Tibial nerve (tissue), 4 donors: Measurements from ENCODE around the gene POU6F1. TPM values are rescaled to one million over a fixed set of nuclear protein-coding genes. Genes with fewer than 3 reads are reported as not detected.
A peak's percentile ranks its signal among the peaks of the same experiment; 100 is the strongest.
"Not testable (repeated sequence)": the region's sequence is repeated elsewhere in the genome, so short reads cannot be mapped to it uniquely, and the experiment has no call there.

Experiments used
- DNase-seq, 2 donors: peaks; one replicate each; pipeline ENCODE4 v3.0.0-alpha.2; 2019; ENCODE audit warnings: low spot score in 2 of 2
- H3K27ac ChIP-seq, 4 donors: fragments of 200-600 bp; sonication (generic) in 3 of 4; one replicate each; pipeline ENCODE4 v1.5.1; 2017 to 2019; ENCODE audit warnings: mild to moderate bottlenecking in 1 of 4
- H3K27me3 ChIP-seq, 2 donors: fragments of 200-600 bp; sonication (generic) in 1 of 2; one replicate each; pipeline versions ENCODE4 v1.5.1 to v1.6.0; 2017 to 2019
- H3K36me3 ChIP-seq, 3 donors: fragments of 200-600 bp; sonication (generic); one replicate each; pipeline ENCODE4 v1.5.1; 2018 to 2019
- H3K4me1 ChIP-seq, 4 donors: fragments of 200-600 bp; sonication (generic) in 3 of 4; one replicate each; pipeline ENCODE4 v1.5.1; 2017 to 2019
- H3K4me3 ChIP-seq, 4 donors: fragments of 200-600 bp; sonication (generic) in 3 of 4; one replicate each; pipeline ENCODE4 v1.5.1; 2017 to 2019; ENCODE audit warnings: mild to moderate bottlenecking in 1 of 4, moderate library complexity in 1 of 4
- H3K9me3 ChIP-seq, 4 donors: fragments of 200-600 bp; sonication (generic) in 3 of 4; one replicate each; pipeline ENCODE4 v1.5.1; 2017 to 2019
- CTCF ChIP-seq, 5 experiments: fragments of 200-600 bp in 3 of 5; fragments of 450-650 bp in 2 of 5; sonication (generic) in 3 of 5; IDR thresholded peaks; one replicate each; pipeline ENCODE4 v1.5.1; 2016 to 2019; ENCODE audit warnings: antibody characterized with exemption in 5 of 5, mild to moderate bottlenecking in 3 of 5, moderate library complexity in 2 of 5
- EP300 ChIP-seq, 2 donors: sonication (generic); formaldehyde crosslinking; IDR thresholded peaks; one replicate each; pipeline ENCODE4 v1.6.1; 2017; ENCODE audit warnings: antibody characterized with exemption in 2 of 2, mild to moderate bottlenecking in 1 of 2
- POLR2A ChIP-seq, 2 donors: fragments of 450-650 bp; IDR thresholded peaks; one replicate each; pipeline ENCODE4 v1.6.1; 2017; ENCODE audit warnings: antibody characterized with exemption in 2 of 2, mild to moderate bottlenecking in 2 of 2, moderate library complexity in 2 of 2
- WGBS, 2 donors: methylation state at CpG; one replicate each; pipeline ENCODE4 v1.1.5; 2018; 5-methylcytosine and 5-hydroxymethylcytosine counted together
- total RNA-seq, 4 donors: library from RNA; depleted of rRNA; stranded (reverse); fragments of >200 nt; gene quantifications; one replicate each; pipeline ENCODE4 v1.1.0, GENCODE V29; 2016

POU6F1 gene
- total RNA-seq, 4 donors from 2014 or later: 14.4 to 27.5 (median 21.9) TPM

GRCh38 chr12:51262758-51263177 is 44.9 kb upstream of the POU6F1 start:
- WGBS, 2 donors: 28 to 34% methylated on average over 7 of the region's 7 CpGs
- Histone ChIP-seq H3K27ac (no peak overlapping the region), H3K4me1 (no peaks in the 10 kb centered on the region), H3K36me3 (no peaks in the 10 kb centered on the region), H3K4me3 (no peak overlapping the region), H3K27me3 (no peaks in the 10 kb centered on the region), H3K9me3 (no peaks in the 10 kb centered on the region)
- peak in 1 of 2 donors; percentile 25 for DNase-seq
- TF ChIP-seq EP300 (IDR thresholded peaks at IDR 0.05): no peak
- peak in 1 of 5 experiments; percentile 24 for TF ChIP-seq CTCF (IDR thresholded peaks at IDR 0.05)
- no peak for TF ChIP-seq POLR2A (IDR thresholded peaks at IDR 0.05)

- not testable (repeated sequence) for H3K36me3 ChIP-seq, H3K27me3 ChIP-seq, H3K4me1 ChIP-seq, H3K9me3 ChIP-seq, H3K27ac ChIP-seq, DNase-seq, H3K4me3 ChIP-seq
- 92 to 96% methylated on average over 1 of the region's 1 CpG for WGBS, 2 donors
These were observed 41.7 kb upstream of the POU6F1 start for GRCh38 chr12:51259600-51259999.

GRCh38 chr12:51254536-51254935 is 36.7 kb upstream of the POU6F1 start:
- Histone ChIP-seq H3K27ac (no peak overlapping the region), H3K27me3 (no peaks in the 10 kb centered on the region), H3K36me3 (peaks cover 0 to 3% (median 0%) of the 10 kb centered on the region in 3 donors), H3K4me1 (no peaks in the 10 kb centered on the region), H3K4me3 (no peak overlapping the region), H3K9me3 (no peaks in the 10 kb centered on the region)
- WGBS, 2 donors: 81 to 83% methylated on average over 4 of the region's 4 CpGs
- DNase-seq: no peak
- TF ChIP-seq CTCF (IDR thresholded peaks at IDR 0.05) (no peak), EP300 (IDR thresholded peaks at IDR 0.05) (no peak), POLR2A (IDR thresholded peaks at IDR 0.05) (no peak)

GRCh38 chr12:51253276-51253675 is 35.4 kb upstream of the POU6F1 start:
- no peaks in the 10 kb centered on the region for H3K4me1 ChIP-seq
- peaks cover 0 to 3% (median 0%) of the 10 kb centered on the region in 3 donors for H3K36me3 ChIP-seq
- no peaks in the 10 kb centered on the region for H3K9me3 ChIP-seq
- no peak overlapping the region for H3K4me3 ChIP-seq
- H3K27ac ChIP-seq: no peak overlapping the region
- no peaks in the 10 kb centered on the region for H3K27me3 ChIP-seq
- WGBS, 2 donors: 97 to 100% methylated on average over 1 of the region's 1 CpG
- TF ChIP-seq POLR2A (IDR thresholded peaks at IDR 0.05) (no peak), CTCF (IDR thresholded peaks at IDR 0.05) (no peak), EP300 (IDR thresholded peaks at IDR 0.05) (no peak)
- DNase-seq: no peak

- peaks cover 0 to 28% (median 8%) of the 10 kb centered on the region in 4 donors for H3K4me1 ChIP-seq
These were observed 29.8 kb upstream of the POU6F1 start for GRCh38 chr12:51247523-51248206.

More at GRCh38 chr12:51247523-51248206, 29.8 kb upstream of the POU6F1 start:
- Histone ChIP-seq H3K36me3 (peaks cover 0 to 33% (median 0%) of the 10 kb centered on the region in 3 donors), H3K4me3 (no peak overlapping the region), H3K9me3 (no peaks in the 10 kb centered on the region), H3K27me3 (no peaks in the 10 kb centered on the region), H3K27ac (no peak overlapping the region)
- DNase-seq: no peak
- 60 to 68% methylated on average over 14 of the region's 14 CpGs for WGBS, 2 donors
- TF ChIP-seq EP300 (IDR thresholded peaks at IDR 0.05) (no peak), POLR2A (IDR thresholded peaks at IDR 0.05) (no peak), CTCF (IDR thresholded peaks at IDR 0.05) (no peak)
